Right ventricle myocardium inferior (tissue), 1 donor: Measurements from ENCODE around the gene ZNF428. TPM values are rescaled to one million over a fixed set of nuclear protein-coding genes. Genes with fewer than 3 reads are reported as not detected.
A peak's percentile ranks its signal among the peaks of the same experiment; 100 is the strongest.
"Not testable (repeated sequence)": the region's sequence is repeated elsewhere in the genome, so short reads cannot be mapped to it uniquely, and the experiment has no call there.

Experiments used
- ATAC-seq: fragments of 200-7000 bp; cut with Tn5 transposase; one replicate; pipeline ENCODE4 v1.9.1; 2020; ENCODE audit warnings: mild to moderate bottlenecking, moderate library complexity
- DNase-seq: peaks from one replicate; pipeline ENCODE4 v3.0.0; 2021; ENCODE audit errors: missing footprints
- intact Hi-C: fragments of 100-400 bp; cut with DNase I; formaldehyde crosslinking; loops from one replicate; pipeline ENCODE4 v1.11.0; 2022
- total RNA-seq: library from RNA; stranded (reverse); fragmentation: NEBNext Ultra II Directional; extraction: Animal tissue kit (Norgen Biotek cat#: 25700); gene quantifications from one replicate; pipeline ENCODE4 v1.2.1, GENCODE V29; 2021
- donor health status: DM: no; HTN: yes; CAD: no; lungs with severe emphysema.

ZNF428 gene
- total RNA-seq, 1 donor from 2014 or later = 32.9 TPM

DNA sequence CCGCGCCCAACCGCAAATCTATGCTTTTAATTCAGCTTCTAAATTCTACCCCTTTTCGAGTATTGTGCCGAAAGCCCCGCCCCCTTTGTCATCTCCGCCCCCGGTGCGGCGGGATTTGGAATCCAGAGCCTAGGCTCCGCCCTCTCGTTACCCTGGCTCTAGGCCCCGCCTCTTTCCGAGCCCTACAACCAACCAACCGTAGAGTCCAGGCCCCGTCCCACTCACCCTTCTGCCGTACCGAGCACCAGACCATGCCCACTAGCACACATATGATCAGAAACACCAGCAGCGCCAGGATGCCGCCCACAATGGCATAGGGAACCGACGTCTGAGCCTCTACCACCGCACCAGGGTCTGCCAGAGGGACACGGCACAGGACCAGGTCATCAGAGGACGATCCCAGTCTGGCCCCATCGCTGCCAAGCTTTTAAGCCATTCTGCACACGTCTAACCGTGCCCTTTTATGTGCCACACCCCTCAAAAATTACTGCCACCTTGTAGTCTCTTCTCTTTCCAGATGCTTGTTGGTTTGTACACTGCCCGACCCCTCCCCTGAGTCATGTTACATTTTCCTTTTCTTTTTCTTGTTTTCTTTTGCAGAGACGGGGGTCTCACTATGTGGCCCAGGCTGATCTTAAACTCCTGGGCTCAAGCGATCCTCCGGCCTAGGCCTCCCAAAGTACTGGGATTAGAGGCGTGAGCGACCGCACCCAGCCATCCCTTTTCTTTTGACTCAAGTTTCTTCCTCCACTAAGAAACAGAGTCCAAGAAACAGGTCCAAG lies 4.7 kb upstream of the ZNF428 start:
- intact Hi-C loops = no loop called here
- DNase-seq (no peak), ATAC-seq (no peak)

DNA sequence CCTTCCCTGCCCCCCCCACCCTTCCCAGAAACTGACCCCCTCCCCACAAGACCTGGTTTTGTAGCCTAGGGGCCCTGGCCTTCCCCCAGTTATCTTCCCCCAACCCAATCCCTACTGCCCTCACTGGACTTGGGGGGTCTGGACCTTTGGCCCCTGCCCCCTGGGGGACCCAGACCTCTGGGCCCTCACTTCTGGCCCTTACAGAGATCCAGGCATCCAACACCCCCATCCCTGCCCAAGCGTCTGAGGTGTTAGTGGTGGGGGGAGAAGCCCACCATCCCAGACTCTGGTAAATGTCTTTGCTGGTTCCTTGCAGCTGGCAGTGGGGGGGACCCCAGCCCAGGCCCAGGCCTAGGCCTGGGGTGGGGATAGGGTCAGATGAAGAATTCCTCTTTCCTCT lies 3.5 kb upstream of the ZNF428 start:
- no peak for DNase-seq
- intact Hi-C loops = no loop called here
- no peak for ATAC-seq

- intact Hi-C loops = no loop called here
- no peak for DNase-seq
- no peak for ATAC-seq
Measured at GRCh38 chr19:43622070-43622469, 2.6 kb upstream of the ZNF428 start.

DNA sequence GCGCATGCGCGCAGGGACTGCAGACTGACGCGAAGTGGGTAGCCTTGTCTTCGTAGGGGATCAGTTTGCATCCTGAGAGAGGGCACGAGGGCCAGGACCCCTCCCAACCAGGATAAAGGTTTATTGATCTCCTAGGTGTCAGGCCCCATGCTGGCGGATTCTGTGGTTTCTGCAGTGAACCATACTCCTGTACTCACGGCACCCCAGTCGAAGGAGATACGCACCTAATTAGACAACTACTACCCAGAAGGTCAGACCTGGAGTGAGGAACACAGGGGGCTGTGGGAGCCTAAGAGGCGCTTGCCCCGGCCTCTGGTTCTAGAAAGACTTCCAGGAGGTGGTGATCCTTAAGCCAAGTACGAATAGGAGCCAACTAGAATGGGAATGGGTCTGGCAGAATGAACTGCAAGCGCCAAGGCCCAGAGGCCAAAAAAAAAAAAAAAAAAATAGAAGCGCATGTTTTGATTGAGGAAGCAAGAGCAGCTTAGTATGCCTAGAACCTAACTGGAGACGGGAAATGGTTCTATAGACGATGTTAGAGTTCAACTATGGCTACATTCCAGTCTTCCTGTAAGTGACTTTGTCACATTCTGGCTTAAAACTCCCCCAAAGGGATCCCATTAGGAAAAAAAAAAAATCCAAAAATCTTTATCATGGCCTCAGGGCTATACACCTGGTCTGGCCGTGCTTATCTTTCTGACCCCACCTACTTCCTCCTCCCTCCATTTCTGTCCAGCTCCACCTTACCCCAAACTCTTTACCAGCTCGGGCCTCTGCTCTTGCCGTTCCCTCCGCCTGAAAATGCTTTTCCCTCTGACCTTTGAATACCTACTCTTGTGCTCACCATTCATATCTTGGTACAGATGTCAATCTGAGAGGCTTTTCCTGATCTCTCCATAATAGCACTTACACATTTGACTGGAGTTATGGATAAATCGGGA lies 902 bp upstream of the ZNF428 start:
- ATAC-seq (no peak), DNase-seq (peak; percentile 94)
- intact Hi-C loops = no loop called here

DNA sequence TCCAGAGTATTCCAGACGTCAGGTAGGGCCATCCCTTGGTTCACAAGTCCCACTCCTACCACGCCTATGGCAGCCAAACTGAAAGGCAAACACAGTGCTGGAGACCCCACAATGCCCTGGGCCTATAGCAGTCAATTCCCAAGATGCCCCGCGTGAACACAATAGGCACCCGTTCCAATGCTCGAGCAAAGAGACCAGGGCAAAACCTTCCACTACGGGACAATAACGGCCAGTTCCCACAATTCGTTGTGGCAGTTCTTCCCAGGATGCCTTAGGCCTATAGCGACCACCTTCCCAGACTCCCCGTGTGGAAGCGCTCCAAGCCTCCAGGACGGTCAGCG lies 538 bp downstream of the ZNF428 start:
- intact Hi-C loops = loop anchor here (1.0 kb wide), 1 partner anchor 23 kb away; the partner anchor contains the start of genes IRGQ and ZNF576
- ATAC-seq = peak; percentile 20
- no peak for DNase-seq

- DNase-seq (peak; percentile 9), ATAC-seq (no peak)
- intact Hi-C loops = no loop called here
Measured at GRCh38 chr19:43616954-43617353, 2.5 kb downstream of the ZNF428 start.

GRCh38 chr19:43616306-43616705 lies 3.1 kb downstream of the ZNF428 start:
- intact Hi-C loops = no loop called here
- no peak for DNase-seq
- ATAC-seq = no peak

DNA sequence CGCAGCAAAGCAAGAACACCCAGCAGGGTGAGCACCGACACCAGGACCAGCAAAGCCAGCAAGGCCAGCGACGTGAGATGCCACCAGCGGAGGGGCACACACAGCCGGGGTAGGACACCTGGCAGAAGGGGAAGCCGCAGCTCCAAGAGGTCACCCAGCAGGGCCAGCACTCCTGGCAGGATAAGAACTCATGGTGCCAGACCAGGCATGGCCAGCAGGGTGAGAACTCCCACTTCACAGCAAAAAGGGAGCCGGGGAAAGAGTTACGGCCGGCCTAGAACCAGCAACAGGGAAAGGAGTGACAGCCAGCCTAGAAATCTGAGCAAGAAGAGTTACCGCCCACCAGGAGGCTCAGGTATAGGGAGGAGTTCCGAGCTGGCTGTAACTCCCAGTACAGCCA lies 7.1 kb downstream of the ZNF428 start:
- intact Hi-C loops = no loop called here
- DNase-seq = no peak
- ATAC-seq = no peak

- DNase-seq (no peak), ATAC-seq (no peak)
- intact Hi-C loops = no loop called here
Measured at GRCh38 chr19:43611788-43612187, 7.6 kb downstream of the ZNF428 start, which contains the start of gene SRRM5. Gene SRRM5 (plus strand): TSS chr19:43612088. CDS start chr19:43612122, 34 bp downstream.

- no peak for DNase-seq
- no peak for ATAC-seq
- intact Hi-C loops = no loop called here
Measured at GRCh38 chr19:43610493-43610892, 8.9 kb downstream of the ZNF428 start.

GRCh38 chr19:43609872-43610271 lies 9.6 kb downstream of the ZNF428 start:
- intact Hi-C loops = no loop called here
- ATAC-seq (no peak), DNase-seq (no peak)

DNA sequence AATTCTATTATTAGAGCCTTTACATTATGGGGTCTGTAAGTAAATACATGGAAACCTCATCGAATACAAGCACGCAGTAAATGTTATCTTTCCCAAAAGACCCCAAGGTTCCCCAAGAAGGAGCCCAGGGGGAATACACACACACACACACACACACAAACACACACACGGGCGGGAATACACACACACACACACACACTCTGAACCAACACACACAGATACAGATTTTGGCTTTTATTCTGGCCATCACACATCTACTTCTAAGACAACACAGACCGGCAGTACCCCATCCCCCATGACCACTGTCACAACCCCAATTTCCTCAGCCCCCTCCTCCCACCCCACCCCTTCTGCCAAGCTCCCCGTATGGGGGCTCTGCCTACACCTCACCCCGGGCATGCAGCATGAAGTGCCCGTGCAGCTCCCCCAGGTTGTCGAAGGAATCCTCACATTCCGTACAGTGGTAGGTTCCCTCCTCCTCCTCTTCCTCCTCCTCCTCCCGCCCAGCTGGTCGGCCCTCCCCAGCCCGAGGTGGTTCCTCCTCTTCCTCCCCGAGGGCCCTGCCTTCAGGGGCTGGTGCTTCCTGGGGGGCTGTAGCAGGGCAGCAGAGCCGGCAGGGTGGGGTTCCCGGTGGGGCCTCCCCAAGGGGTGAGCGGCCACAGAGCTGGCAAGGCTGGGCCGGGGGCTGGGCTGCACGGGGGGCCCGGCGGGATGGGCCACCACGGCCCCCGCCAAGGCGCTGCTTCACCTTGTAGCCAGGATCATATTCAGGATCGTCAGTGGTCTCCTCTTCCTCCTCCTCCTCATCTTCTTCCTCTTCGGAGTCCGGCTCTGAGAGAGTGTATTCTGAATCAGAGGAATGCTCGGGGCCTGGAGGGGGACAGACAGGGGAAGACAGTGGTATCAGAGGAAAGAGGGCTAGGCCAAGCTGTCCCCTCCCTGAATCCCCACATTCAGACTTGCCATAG lies 11.9 kb downstream of the ZNF428 start:
- intact Hi-C loops = no loop called here
- DNase-seq (no peak), ATAC-seq (no peak)

DNA sequence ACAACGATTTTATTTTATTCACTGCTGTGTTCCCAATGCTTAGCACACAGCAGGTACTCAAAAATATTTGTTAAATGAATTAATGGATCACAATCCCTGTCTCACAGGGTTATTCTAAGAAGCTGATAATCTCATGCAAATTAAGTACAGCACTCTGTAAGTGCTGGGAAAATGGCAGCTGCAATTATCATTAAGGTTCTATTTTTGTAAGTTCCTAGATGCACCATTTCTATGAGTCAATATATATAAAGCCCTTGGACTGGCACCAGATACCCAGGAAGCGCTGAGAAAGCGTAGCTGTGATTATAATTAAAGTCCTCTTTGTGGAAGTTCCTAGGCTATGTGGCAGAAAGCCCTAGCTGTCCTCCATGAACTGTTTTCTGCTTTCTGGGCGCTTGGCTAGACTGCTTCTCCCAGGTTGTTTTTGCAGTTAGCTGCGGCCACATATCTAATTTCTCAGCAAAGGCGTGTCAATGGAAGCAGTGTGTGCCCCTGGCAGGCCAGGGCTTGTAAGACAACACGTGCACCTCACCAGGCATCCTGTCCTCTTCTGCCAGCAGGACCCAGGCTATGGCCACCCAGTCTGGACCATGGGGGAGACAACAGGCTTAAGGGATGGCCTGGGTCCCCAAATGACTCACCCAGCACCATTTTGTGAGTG lies 12.7 kb downstream of the ZNF428 start:
- intact Hi-C loops = no loop called here
- no peak for ATAC-seq

GRCh38 chr19:43605875-43606568 lies 13.4 kb downstream of the ZNF428 start:
- ATAC-seq (no peak), DNase-seq (no peak)
- intact Hi-C loops = no loop called here

More for the DNA sequence above, 12.7 kb downstream of the ZNF428 start:
- no peak for DNase-seq

- ATAC-seq, intact Hi-C loops, DNase-seq: not testable (repeated sequence)
Measured at GRCh38 chr19:43600326-43600725, 19.1 kb downstream of the ZNF428 start.

- intact Hi-C loops = loop anchor here (10.0 kb wide), 1 partner anchor 135 kb away; the partner anchor contains the start of gene LYPD3
- no peak for ATAC-seq
- no peak for DNase-seq
Measured at GRCh38 chr19:43599635-43600295, 19.7 kb downstream of the ZNF428 start.
